DND-41 (cell line): ENCODE data around the gene GOSR1.
"Not testable (repeated sequence)": the region's sequence is repeated elsewhere in the genome, so short reads cannot be mapped to it uniquely, and the experiment has no call there.

Experiments
- ATAC-seq: fragments of 200-7000 bp; cut with Tn5 transposase; 3 replicates; pipeline ENCODE4 v1.9.1; 2021; ENCODE audit warnings: low read depth; ENCODE audit not compliant: insufficient read depth
- DNase-seq: peaks from one replicate; pipeline ENCODE4 v3.0.0-alpha.2; 2020
- H2AFZ ChIP-seq: 2 replicates; pipeline ENCODE4 v1.6.0; 2012; ENCODE audit warnings: low read depth, low read length
- H3K27ac ChIP-seq: 2 replicates; pipeline ENCODE4 v1.5.1; 2012; ENCODE audit warnings: low read length, inconsistent platforms
- H3K27me3 ChIP-seq: fragments of 200-600 bp; sonication (generic); 2 replicates; pipeline ENCODE4 v1.6.0; 2012; ENCODE audit warnings: low read length, mild to moderate bottlenecking, inconsistent platforms; ENCODE audit not compliant: insufficient read depth, poor library complexity
- H3K36me3 ChIP-seq: 2 replicates; pipeline ENCODE4 v1.5.1; 2012; ENCODE audit warnings: low read length, inconsistent platforms; ENCODE audit not compliant: insufficient read depth
- H3K4me1 ChIP-seq: 2 replicates; pipeline ENCODE4 v1.5.1; 2012; ENCODE audit warnings: mild to moderate bottlenecking, low read length; ENCODE audit not compliant: insufficient read depth
- H3K4me2 ChIP-seq: 2 replicates; pipeline ENCODE4 v1.6.0; 2012; ENCODE audit warnings: mild to moderate bottlenecking, moderate library complexity, low read length, inconsistent platforms; ENCODE audit not compliant: insufficient read depth
- H3K4me3 ChIP-seq, 2 experiments: fragments of 200-600 bp in 1 of 2; shearing (Covaris generic) in 1 of 2; 2 replicates each; pipeline ENCODE4 v1.5.1; 2012 to 2016; ENCODE audit warnings: inconsistent platforms in 2 of 2, low read length in 2 of 2, mild to moderate bottlenecking in 2 of 2, low read depth in 1 of 2, moderate library complexity in 1 of 2
- H3K79me2 ChIP-seq: 2 replicates; pipeline ENCODE4 v1.6.0; 2012; ENCODE audit warnings: low read length, inconsistent platforms; ENCODE audit not compliant: insufficient read depth
- H3K9ac ChIP-seq: 2 replicates; pipeline ENCODE4 v1.6.0; 2012; ENCODE audit warnings: low read depth, mild to moderate bottlenecking, inconsistent platforms, low read length, moderate library complexity
- H3K9me3 ChIP-seq: 2 replicates; pipeline ENCODE4 v1.5.1; 2012; ENCODE audit warnings: low read length, moderate library complexity, mild to moderate bottlenecking, inconsistent platforms; ENCODE audit not compliant: insufficient read depth, severe bottlenecking
- H4K20me1 ChIP-seq: 2 replicates; pipeline ENCODE4 v1.6.0; 2012; ENCODE audit warnings: low read length; ENCODE audit not compliant: insufficient read depth
- CTCF ChIP-seq: IDR thresholded peaks from 2 replicates; pipeline ENCODE4 v1.5.1; 2012; ENCODE audit warnings: borderline replicate concordance, low read length, moderate library complexity, mild to moderate bottlenecking; ENCODE audit not compliant: poor library complexity, severe bottlenecking; ENCODE audit errors: extremely low read depth
- EZH2 ChIP-seq: IDR thresholded peaks from 3 replicates; pipeline ENCODE4 v1.6.1; 2012; ENCODE audit warnings: borderline replicate concordance, low read depth, mild to moderate bottlenecking, moderate library complexity, low read length, inconsistent platforms; ENCODE audit not compliant: severe bottlenecking

The GOSR1 gene

GRCh38 chr17:30543456-30543855 is 66.2 kb downstream of the GOSR1 start:
- TF ChIP-seq CTCF (no peak), EZH2 (no peak)
- no peak overlapping the region for H3K9ac ChIP-seq
- no peaks in the 10 kb centered on the region for H3K36me3 ChIP-seq
- no peak overlapping the region for H3K4me3 ChIP-seq
- H2AFZ ChIP-seq, result no peak overlapping the region
- ATAC-seq (no peak), DNase-seq (no peak)
- H3K4me1 ChIP-seq, result no peaks in the 10 kb centered on the region
- no peaks in the 10 kb centered on the region for H3K9me3 ChIP-seq
- no peaks in the 10 kb centered on the region for H4K20me1 ChIP-seq
- no peak overlapping the region for H3K4me2 ChIP-seq
- H3K79me2 ChIP-seq, result no peaks in the 10 kb centered on the region
- H3K27me3 ChIP-seq, result no peaks in the 10 kb centered on the region
- no peak overlapping the region for H3K27ac ChIP-seq

- Histone ChIP-seq H2AFZ (no peak overlapping the region), H3K27me3 (no peaks in the 10 kb centered on the region), H3K27ac (no peak overlapping the region), H3K4me3 (no peak overlapping the region), H3K9ac (no peak overlapping the region), H3K9me3 (no peaks in the 10 kb centered on the region), H3K36me3 (no peaks in the 10 kb centered on the region), H4K20me1 (no peaks in the 10 kb centered on the region), H3K4me1 (no peaks in the 10 kb centered on the region), H3K4me2 (no peak overlapping the region), H3K79me2 (no peaks in the 10 kb centered on the region)
- TF ChIP-seq CTCF (no peak), EZH2 (no peak)
- ATAC-seq, result no peak
- DNase-seq, result no peak
Observed at GRCh38 chr17:30545024-30545423, 67.8 kb downstream of the GOSR1 start.

- Histone ChIP-seq H3K4me1 (peaks cover 5% of the 10 kb centered on the region), H4K20me1 (no peaks in the 10 kb centered on the region), H3K4me3 (no peak overlapping the region), H3K27ac (no peak overlapping the region), H3K27me3 (no peaks in the 10 kb centered on the region), H3K9ac (no peak overlapping the region), H3K9me3 (no peaks in the 10 kb centered on the region), H3K4me2 (no peak overlapping the region), H3K36me3 (no peaks in the 10 kb centered on the region), H3K79me2 (no peaks in the 10 kb centered on the region), H2AFZ (no peak overlapping the region)
- ATAC-seq, result no peak
- no peak for DNase-seq
- TF ChIP-seq CTCF, result no peak
Observed at GRCh38 chr17:30547778-30548573, 70.8 kb downstream of the GOSR1 start.

GRCh38 chr17:30549181-30549580 is 72.0 kb downstream of the GOSR1 start:
- H3K4me2 ChIP-seq, H3K27ac ChIP-seq, H3K9ac ChIP-seq, H3K9me3 ChIP-seq, H3K36me3 ChIP-seq, ATAC-seq, H4K20me1 ChIP-seq, H3K4me3 ChIP-seq, DNase-seq, H3K79me2 ChIP-seq, H2AFZ ChIP-seq, H3K27me3 ChIP-seq, H3K4me1 ChIP-seq: not testable (repeated sequence)
